ENCODE measurements around the gene PEAK1.

The PEAK1 gene

DNA sequence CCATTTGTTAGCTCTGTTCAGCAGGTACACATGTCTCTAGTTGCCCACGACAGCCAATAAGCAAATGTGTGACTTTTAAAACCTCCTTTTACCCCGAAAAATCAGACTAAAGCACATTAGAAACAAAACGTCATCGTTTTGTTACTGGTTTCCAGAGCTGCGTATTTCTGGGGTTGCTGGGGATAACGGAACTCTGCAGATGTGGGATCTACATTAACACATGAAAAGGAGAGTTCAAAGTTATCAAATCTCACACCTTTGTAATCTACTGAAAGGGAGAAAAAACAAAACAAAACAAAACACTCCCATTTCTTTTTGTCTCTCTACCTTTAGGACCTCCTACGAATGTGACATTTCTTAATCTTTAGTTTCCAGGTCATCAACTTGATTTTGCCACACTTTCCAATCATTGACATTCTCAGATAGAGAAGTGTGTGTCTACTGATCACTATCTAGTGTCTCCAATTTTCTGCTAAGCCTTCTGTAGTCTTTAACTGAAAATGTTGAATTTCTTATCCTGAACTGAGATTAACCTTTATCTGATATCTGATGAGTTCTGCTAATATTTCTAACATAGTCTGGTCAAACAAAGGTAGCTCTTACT is 256.0 kb downstream of the PEAK1 start:
- CTCF ChIA-PET: interaction anchor here (0.7 kb wide), 1 partner anchor 747 kb away, joined by 3 read pairs; no protein-coding TSS in a partner anchor

DNA sequence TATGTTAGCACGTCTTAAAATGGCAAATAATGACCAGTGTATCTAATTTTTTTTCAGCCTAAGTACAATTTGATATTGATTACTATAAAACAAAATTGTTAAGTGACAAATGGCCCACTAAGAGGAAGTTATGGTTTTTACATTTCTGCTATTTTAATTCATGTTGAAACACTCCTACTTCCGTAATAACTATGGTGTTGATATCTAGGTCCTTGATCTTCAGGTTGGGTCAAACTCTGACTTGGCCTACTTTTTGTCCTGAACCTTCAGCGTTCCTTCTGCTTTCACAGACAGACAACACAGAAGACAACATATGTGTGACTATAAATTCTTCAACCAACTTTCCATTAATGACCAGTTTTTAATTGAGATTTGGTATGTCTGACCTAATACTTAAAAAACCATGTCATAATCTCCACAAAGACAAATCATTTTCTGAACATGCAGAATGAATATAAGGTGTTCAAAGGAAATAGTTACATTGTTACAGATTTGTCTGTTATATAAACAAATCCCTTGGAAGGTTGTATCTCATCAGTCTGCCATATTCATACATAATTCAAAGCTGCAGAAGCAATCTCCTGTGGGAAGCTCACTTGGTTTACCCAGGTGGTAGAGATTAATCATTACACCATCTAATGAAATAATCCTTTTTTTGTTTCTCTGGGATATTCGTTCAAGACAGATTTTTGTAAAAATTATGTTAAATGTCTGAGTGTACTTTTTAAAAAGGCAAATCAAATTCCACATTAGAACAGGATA is 256.9 kb downstream of the PEAK1 start:
- POLR2A ChIA-PET: no interaction called here
- TF ChIP-seq, protein P1, sequence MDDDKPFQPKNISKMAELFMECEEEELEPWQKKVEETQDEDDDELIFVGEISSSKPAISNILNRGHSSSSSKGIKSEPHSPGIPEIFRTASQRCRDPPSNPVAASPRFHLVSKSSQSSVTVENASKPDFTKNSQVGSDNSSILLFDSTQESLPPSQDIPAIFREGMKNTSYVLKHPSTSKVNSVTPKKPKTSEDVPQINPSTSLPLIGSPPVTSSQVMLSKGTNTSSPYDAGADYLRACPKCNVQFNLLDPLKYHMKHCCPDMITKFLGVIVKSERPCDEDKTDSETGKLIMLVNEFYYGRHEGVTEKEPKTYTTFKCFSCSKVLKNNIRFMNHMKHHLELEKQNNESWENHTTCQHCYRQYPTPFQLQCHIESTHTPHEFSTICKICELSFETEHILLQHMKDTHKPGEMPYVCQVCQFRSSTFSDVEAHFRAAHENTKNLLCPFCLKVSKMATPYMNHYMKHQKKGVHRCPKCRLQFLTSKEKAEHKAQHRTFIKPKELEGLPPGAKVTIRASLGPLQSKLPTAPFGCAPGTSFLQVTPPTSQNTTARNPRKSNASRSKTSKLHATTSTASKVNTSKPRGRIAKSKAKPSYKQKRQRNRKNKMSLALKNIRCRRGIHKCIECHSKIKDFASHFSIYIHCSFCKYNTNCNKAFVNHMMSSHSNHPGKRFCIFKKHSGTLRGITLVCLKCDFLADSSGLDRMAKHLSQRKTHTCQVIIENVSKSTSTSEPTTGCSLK (tag by site-specific recombination; IDR thresholded peaks at IDR 0.05): no peak
- TF ChIP-seq KLF16 (tag by site-specific recombination; IDR thresholded peaks at IDR 0.05): no peak
- TF ChIP-seq ZNF404 (tag by site-specific recombination; IDR thresholded peaks at IDR 0.05): no peak
- no peak for TF ChIP-seq ZNF623 (tag by site-specific recombination; IDR thresholded peaks at IDR 0.05)
- TF ChIP-seq ZNF121 (tag by site-specific recombination; IDR thresholded peaks at IDR 0.05): no peak
- no peak for TF ChIP-seq ZNF776 (tag by site-specific recombination; IDR thresholded peaks at IDR 0.05; ENCODE audit: borderline replicate concordance)
- TF ChIP-seq, protein P2, sequence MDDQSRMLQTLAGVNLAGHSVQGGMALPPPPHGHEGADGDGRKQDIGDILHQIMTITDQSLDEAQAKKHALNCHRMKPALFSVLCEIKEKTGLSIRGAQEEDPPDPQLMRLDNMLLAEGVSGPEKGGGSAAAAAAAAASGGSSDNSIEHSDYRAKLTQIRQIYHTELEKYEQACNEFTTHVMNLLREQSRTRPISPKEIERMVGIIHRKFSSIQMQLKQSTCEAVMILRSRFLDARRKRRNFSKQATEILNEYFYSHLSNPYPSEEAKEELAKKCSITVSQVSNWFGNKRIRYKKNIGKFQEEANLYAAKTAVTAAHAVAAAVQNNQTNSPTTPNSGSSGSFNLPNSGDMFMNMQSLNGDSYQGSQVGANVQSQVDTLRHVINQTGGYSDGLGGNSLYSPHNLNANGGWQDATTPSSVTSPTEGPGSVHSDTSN (CRISPR knock-in tag; IDR thresholded peaks at IDR 0.05): no peak
- no peak for TF ChIP-seq ZNF423 (tag by site-specific recombination; IDR thresholded peaks at IDR 0.05)
- no peak for TF ChIP-seq KLF9 (tag by site-specific recombination; IDR thresholded peaks at IDR 0.05; ENCODE audit: low read depth)
- TF ChIP-seq, protein P3, sequence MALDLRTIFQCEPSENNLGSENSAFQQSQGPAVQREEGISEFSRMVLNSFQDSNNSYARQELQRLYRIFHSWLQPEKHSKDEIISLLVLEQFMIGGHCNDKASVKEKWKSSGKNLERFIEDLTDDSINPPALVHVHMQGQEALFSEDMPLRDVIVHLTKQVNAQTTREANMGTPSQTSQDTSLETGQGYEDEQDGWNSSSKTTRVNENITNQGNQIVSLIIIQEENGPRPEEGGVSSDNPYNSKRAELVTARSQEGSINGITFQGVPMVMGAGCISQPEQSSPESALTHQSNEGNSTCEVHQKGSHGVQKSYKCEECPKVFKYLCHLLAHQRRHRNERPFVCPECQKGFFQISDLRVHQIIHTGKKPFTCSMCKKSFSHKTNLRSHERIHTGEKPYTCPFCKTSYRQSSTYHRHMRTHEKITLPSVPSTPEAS (tag by site-specific recombination; IDR thresholded peaks at IDR 0.05): no peak
- TF ChIP-seq, protein P4, sequence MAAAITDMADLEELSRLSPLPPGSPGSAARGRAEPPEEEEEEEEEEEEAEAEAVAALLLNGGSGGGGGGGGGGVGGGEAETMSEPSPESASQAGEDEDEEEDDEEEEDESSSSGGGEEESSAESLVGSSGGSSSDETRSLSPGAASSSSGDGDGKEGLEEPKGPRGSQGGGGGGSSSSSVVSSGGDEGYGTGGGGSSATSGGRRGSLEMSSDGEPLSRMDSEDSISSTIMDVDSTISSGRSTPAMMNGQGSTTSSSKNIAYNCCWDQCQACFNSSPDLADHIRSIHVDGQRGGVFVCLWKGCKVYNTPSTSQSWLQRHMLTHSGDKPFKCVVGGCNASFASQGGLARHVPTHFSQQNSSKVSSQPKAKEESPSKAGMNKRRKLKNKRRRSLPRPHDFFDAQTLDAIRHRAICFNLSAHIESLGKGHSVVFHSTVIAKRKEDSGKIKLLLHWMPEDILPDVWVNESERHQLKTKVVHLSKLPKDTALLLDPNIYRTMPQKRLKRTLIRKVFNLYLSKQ (tag by site-specific recombination; IDR thresholded peaks at IDR 0.05; ENCODE audit: borderline replicate concordance): no peak
- no peak for TF ChIP-seq ZNF132 (tag by site-specific recombination; IDR thresholded peaks at IDR 0.05; ENCODE audit: borderline replicate concordance)
- TF ChIP-seq ZNF202 (tag by site-specific recombination; IDR thresholded peaks at IDR 0.05; ENCODE audit: borderline replicate concordance): no peak
- no peak for TF ChIP-seq SP3 (tag by site-specific recombination; IDR thresholded peaks at IDR 0.05)
- no peak for TF ChIP-seq ZNF585B (tag by site-specific recombination; IDR thresholded peaks at IDR 0.05)
- TF ChIP-seq ZNF473 (tag by site-specific recombination; IDR thresholded peaks at IDR 0.05): no peak
- TF ChIP-seq ZNF274 (IDR thresholded peaks at IDR 0.05; ENCODE audit: low read length): no peak
- TF ChIP-seq ZNF274 (tag by site-specific recombination; IDR thresholded peaks at IDR 0.05; ENCODE audit: borderline replicate concordance): no peak
- Histone ChIP-seq H3K4me1 (ENCODE audit: control insufficient read depth, insufficient read depth, low read length) (peaks cover 7% of the 10 kb centered on the region), H3K9me3 (ENCODE audit: control insufficient read depth, insufficient read depth, low read depth, low read length) (no peaks in the 10 kb centered on the region), H3K4me3 (ENCODE audit: low read depth, low read length) (no peak overlapping the region), H3K27ac (ENCODE audit: extremely low read depth, low read depth, low read length) (no peak overlapping the region), H3K36me3 (ENCODE audit: control insufficient read depth in 2 of 2, insufficient read depth in 1 of 2, low read length in 2 of 2) (peaks cover 0 to 7% of the 10 kb centered on the region in 2 experiments; a peak in 2 of 3 replicates)
- CTCF ChIA-PET: no interaction called here

More for the DNA sequence above, 256.0 kb downstream of the PEAK1 start:
- no peak overlapping the region for H3K27ac ChIP-seq (ENCODE audit: extremely low read depth, low read depth, low read length)
- no peak overlapping the region for H3K4me3 ChIP-seq (ENCODE audit: low read depth, low read length)
- H3K4me1 ChIP-seq (ENCODE audit: control insufficient read depth, insufficient read depth, low read length): peaks cover 7% of the 10 kb centered on the region
- H3K36me3 ChIP-seq (ENCODE audit: control insufficient read depth in 2 of 2, insufficient read depth in 1 of 2, low read length in 2 of 2): no peaks in the 10 kb centered on the region
- POLR2A ChIA-PET: no interaction called here
- TF ChIP-seq ZBTB7A (tag by site-specific recombination; IDR thresholded peaks at IDR 0.05; ENCODE audit: low read depth) (no peak), ZNF24 (tag by site-specific recombination; IDR thresholded peaks at IDR 0.05) (no peak), ZNF558 (tag by site-specific recombination; IDR thresholded peaks at IDR 0.05) (no peak), ZNF121 (tag by site-specific recombination; IDR thresholded peaks at IDR 0.05) (no peak), ZNF544 (tag by site-specific recombination; IDR thresholded peaks at IDR 0.05) (no peak), ZNF266 (tag by site-specific recombination; IDR thresholded peaks at IDR 0.05; ENCODE audit: low read depth) (no peak), ZNF175 (tag by site-specific recombination; IDR thresholded peaks at IDR 0.05) (no peak)
- TF ChIP-seq, protein P5, sequence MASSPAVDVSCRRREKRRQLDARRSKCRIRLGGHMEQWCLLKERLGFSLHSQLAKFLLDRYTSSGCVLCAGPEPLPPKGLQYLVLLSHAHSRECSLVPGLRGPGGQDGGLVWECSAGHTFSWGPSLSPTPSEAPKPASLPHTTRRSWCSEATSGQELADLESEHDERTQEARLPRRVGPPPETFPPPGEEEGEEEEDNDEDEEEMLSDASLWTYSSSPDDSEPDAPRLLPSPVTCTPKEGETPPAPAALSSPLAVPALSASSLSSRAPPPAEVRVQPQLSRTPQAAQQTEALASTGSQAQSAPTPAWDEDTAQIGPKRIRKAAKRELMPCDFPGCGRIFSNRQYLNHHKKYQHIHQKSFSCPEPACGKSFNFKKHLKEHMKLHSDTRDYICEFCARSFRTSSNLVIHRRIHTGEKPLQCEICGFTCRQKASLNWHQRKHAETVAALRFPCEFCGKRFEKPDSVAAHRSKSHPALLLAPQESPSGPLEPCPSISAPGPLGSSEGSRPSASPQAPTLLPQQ (tag by site-specific recombination; IDR thresholded peaks at IDR 0.05): no peak
- no peaks in the 10 kb centered on the region for H3K9me3 ChIP-seq (ENCODE audit: control insufficient read depth, insufficient read depth, low read depth, low read length)

Measured in HEK293 (cell line).